H9 (cell line): ENCODE measurements around the gene DHX40. TPM values are rescaled to one million over a fixed set of nuclear protein-coding genes. Genes with fewer than 3 reads are reported as not detected.

Source experiments
- DNase-seq: peaks from one replicate; pipeline ENCODE4 v3.0.0-alpha.2; 2017
- H2AFZ ChIP-seq: one replicate; pipeline ENCODE4 v1.6.1; 2013; ENCODE audit warnings: mild to moderate bottlenecking, low read length, control low read depth, moderate library complexity
- H2AK5ac ChIP-seq: 2 replicates; pipeline ENCODE4 v1.6.1; 2013; ENCODE audit warnings: low read length, control low read depth, mixed read lengths; ENCODE audit not compliant: insufficient read length
- H2BK120ac ChIP-seq: one replicate; pipeline ENCODE4 v1.6.1; 2013; ENCODE audit warnings: low read depth, mild to moderate bottlenecking, low read length, control low read depth, inconsistent platforms; ENCODE audit not compliant: poor library complexity, severe bottlenecking
- H2BK12ac ChIP-seq: 2 replicates; pipeline ENCODE4 v1.6.1; 2013; ENCODE audit warnings: low read length, control low read depth, mixed read lengths, low read depth; ENCODE audit not compliant: insufficient read length
- H2BK15ac ChIP-seq: 2 replicates; pipeline ENCODE4 v1.6.1; 2013; ENCODE audit warnings: low read depth, low read length, control low read depth
- H2BK20ac ChIP-seq: one replicate; pipeline ENCODE4 v1.6.1; 2013; ENCODE audit warnings: low read depth, mild to moderate bottlenecking, low read length, control low read depth, inconsistent platforms; ENCODE audit not compliant: poor library complexity, severe bottlenecking
- H2BK5ac ChIP-seq: 2 replicates; pipeline ENCODE4 v1.6.1; 2013; ENCODE audit warnings: low read length, control low read depth, mixed read lengths; ENCODE audit not compliant: insufficient read length
- H3K14ac ChIP-seq: 2 replicates; pipeline ENCODE4 v1.6.1; 2013; ENCODE audit warnings: low read length, control low read depth; ENCODE audit not compliant: insufficient read depth
- H3K18ac ChIP-seq: 2 replicates; pipeline ENCODE4 v1.6.1; 2013; ENCODE audit warnings: low read depth, mild to moderate bottlenecking, mixed read lengths, low read length, control low read depth; ENCODE audit not compliant: insufficient read length
- H3K23ac ChIP-seq: 2 replicates; pipeline ENCODE4 v1.6.1; 2013; ENCODE audit warnings: low read length, control low read depth, mixed read lengths, low read depth; ENCODE audit not compliant: insufficient read length
- H3K23me2 ChIP-seq: 2 replicates; pipeline ENCODE4 v1.6.1; 2013; ENCODE audit warnings: low read depth, mild to moderate bottlenecking, mixed read lengths, low read length, control low read depth; ENCODE audit not compliant: insufficient read length, poor library complexity, severe bottlenecking
- H3K27ac ChIP-seq: 2 replicates; pipeline ENCODE4 v1.5.1; 2013; ENCODE audit warnings: low read length, control low read depth, mixed read lengths, low read depth; ENCODE audit not compliant: insufficient read length
- H3K27me3 ChIP-seq: 2 replicates; pipeline ENCODE4 v1.6.1; 2013; ENCODE audit warnings: low read length, control low read depth, inconsistent platforms; ENCODE audit not compliant: insufficient read depth
- H3K4ac ChIP-seq: 2 replicates; pipeline ENCODE4 v1.6.1; 2013; ENCODE audit warnings: low read depth, mild to moderate bottlenecking, control low read depth, inconsistent platforms, low read length, moderate library complexity
- H3K4me1 ChIP-seq: 2 replicates; pipeline ENCODE4 v1.6.1; 2013; ENCODE audit warnings: low read length, control low read depth, inconsistent platforms; ENCODE audit not compliant: insufficient read depth
- H3K4me2 ChIP-seq: 2 replicates; pipeline ENCODE4 v1.6.1; 2013; ENCODE audit warnings: low read length, control low read depth, mixed read lengths; ENCODE audit not compliant: insufficient read length, insufficient read depth
- H3K56ac ChIP-seq: 2 replicates; pipeline ENCODE4 v1.6.1; 2013; ENCODE audit warnings: low read depth, mild to moderate bottlenecking, mixed read lengths, low read length, control low read depth; ENCODE audit not compliant: insufficient read length
- H3K79me1 ChIP-seq: 2 replicates; pipeline ENCODE4 v1.6.1; 2013; ENCODE audit warnings: low read depth, mild to moderate bottlenecking, moderate library complexity, low read length, control low read depth, inconsistent platforms; ENCODE audit not compliant: insufficient read depth, poor library complexity, severe bottlenecking
- H3K79me2 ChIP-seq: 2 replicates; pipeline ENCODE4 v1.6.1; 2013; ENCODE audit warnings: low read length, control low read depth, inconsistent platforms; ENCODE audit not compliant: insufficient read depth
- H3K9ac ChIP-seq: 2 replicates; pipeline ENCODE4 v1.6.1; 2013; ENCODE audit warnings: low read length, control low read depth, mixed read lengths; ENCODE audit not compliant: insufficient read length; ENCODE audit errors: extremely low read depth
- H3K9me3 ChIP-seq: one replicate; pipeline ENCODE4 v1.6.1; 2013; ENCODE audit warnings: low read depth, low read length, inconsistent platforms; ENCODE audit not compliant: control insufficient read depth
- H3T11ph ChIP-seq: one replicate; pipeline ENCODE4 v1.6.1; 2013; ENCODE audit warnings: mild to moderate bottlenecking, low read length, control low read depth, inconsistent platforms
- H4K20me1 ChIP-seq: one replicate; pipeline ENCODE4 v1.6.1; 2013; ENCODE audit not compliant: control insufficient read depth, insufficient read length, insufficient read depth
- H4K5ac ChIP-seq: 2 replicates; pipeline ENCODE4 v1.6.1; 2013; ENCODE audit warnings: low read depth, mild to moderate bottlenecking, mixed read lengths, low read length, control low read depth; ENCODE audit not compliant: insufficient read length
- H4K8ac ChIP-seq: replicated peaks from 2 replicates; pipeline ENCODE4 v1.6.1; 2013; ENCODE audit warnings: low read length, control low read depth, mixed read lengths, low read depth; ENCODE audit not compliant: insufficient read length
- H4K91ac ChIP-seq: 2 replicates; pipeline ENCODE4 v1.6.1; 2013; ENCODE audit warnings: low read depth, mild to moderate bottlenecking, moderate library complexity, mixed read lengths, low read length, control low read depth; ENCODE audit not compliant: insufficient read length
- H3K27ac Mint-ChIP-seq, 3 experiments: 2 replicates in 2 of 3; 3 replicates in 1 of 3; pipeline ENCODE4 v1.8.0; 2020 to 2021; ENCODE audit warnings: mixed read lengths in 3 of 3, mild to moderate bottlenecking in 1 of 3, moderate library complexity in 1 of 3
- H3K27me3 Mint-ChIP-seq: 2 replicates; pipeline ENCODE4 v1.8.0; 2021; ENCODE audit warnings: low read depth, mild to moderate bottlenecking, moderate library complexity, mixed read lengths
- H3K36me3 Mint-ChIP-seq, 3 experiments: 2 replicates in 2 of 3; 3 replicates in 1 of 3; pipeline ENCODE4 v1.8.0; 2020 to 2021; ENCODE audit warnings: low read depth in 3 of 3, mixed read lengths in 3 of 3; ENCODE audit not compliant: insufficient read depth in 1 of 3
- H3K4me1 Mint-ChIP-seq, 2 experiments: 2 replicates each; pipeline ENCODE4 v1.8.0; 2020; ENCODE audit warnings: mixed read lengths in 2 of 2
- H3K4me3 Mint-ChIP-seq, 2 experiments: 2 replicates in 1 of 2; 3 replicates in 1 of 2; pipeline ENCODE4 v1.8.0; 2020 to 2021; ENCODE audit warnings: mild to moderate bottlenecking in 2 of 2, mixed read lengths in 2 of 2, moderate library complexity in 1 of 2
- H3K9me3 Mint-ChIP-seq, 2 experiments: 2 replicates in 1 of 2; 3 replicates in 1 of 2; pipeline ENCODE4 v1.8.0; 2020; ENCODE audit warnings: mild to moderate bottlenecking in 2 of 2, mixed read lengths in 2 of 2, moderate library complexity in 1 of 2
- WGBS: extraction: QIAGEN DNeasy Blood & Tissue Kit; methylation state at CpG from one replicate; pipeline ENCODE4 v1.1.7; 2013; ENCODE audit warnings: missing lambda C conversion rate, low lambda C conversion rate, mixed read lengths; ENCODE audit not compliant: insufficient read length; ENCODE audit errors: extremely low coverage; 5-methylcytosine and 5-hydroxymethylcytosine counted together
- total RNA-seq: library from RNA; stranded (reverse); gene quantifications from 2 replicates; pipeline ENCODE4 v1.2.1, GENCODE V29; 2021
- TF ChIP-seq, protein P1 (sequence below): fragments of 200-600 bp; sonication (generic); conservative IDR thresholded peaks from 3 replicates; pipeline ENCODE4 v1.8.0; 2021; ENCODE audit warnings: antibody characterized with exemption, mild to moderate bottlenecking

Gene DHX40
- total RNA-seq, 1 experiment from 2014 or later = 28.8 TPM

- Mint-ChIP-seq H3K4me1 (peaks cover 8 to 15% of the 10 kb centered on the region in 2 experiments), H3K27me3 (no peaks in the 10 kb centered on the region), H3K27ac (peak overlapping the region in 2 of 3 experiments; percentile 5 to 11; a peak in 1 of 7 replicates), H3K4me3 (no peak overlapping the region; a peak in 1 of 5 replicates), H3K36me3 (peaks cover 0 to 6% (median 0%) of the 10 kb centered on the region in 3 experiments; a peak in 2 of 7 replicates), H3K9me3 (no peaks in the 10 kb centered on the region)
- no peak overlapping the region for H3K4ac ChIP-seq
- no peak overlapping the region for H4K5ac ChIP-seq
- no peak overlapping the region for H2AFZ ChIP-seq
- no peaks in the 10 kb centered on the region for H4K20me1 ChIP-seq
- no peak overlapping the region for H2BK15ac ChIP-seq
- H2AK5ac ChIP-seq = no peak overlapping the region
- no peak overlapping the region for H4K8ac ChIP-seq
- peaks cover 35% of the 10 kb centered on the region; the same call in 1 of the 2 replicates for H3K79me2 ChIP-seq
- H2BK5ac ChIP-seq = no peak overlapping the region
- no peak overlapping the region for H3K14ac ChIP-seq
- no peak overlapping the region for H3K18ac ChIP-seq
- H2BK12ac ChIP-seq = no peak overlapping the region
- H3K4me2 ChIP-seq = no peak overlapping the region
- H3K27me3 ChIP-seq = no peaks in the 10 kb centered on the region
- no peak overlapping the region for H3T11ph ChIP-seq
- no peaks in the 10 kb centered on the region; the same call in 1 of the 2 replicates for H3K4me1 ChIP-seq
- no CpG with 5 or more reads among the region's 1 CpG for WGBS
- no peak overlapping the region for H2BK20ac ChIP-seq
- H4K91ac ChIP-seq = no peak overlapping the region
- TF ChIP-seq, protein P1, sequence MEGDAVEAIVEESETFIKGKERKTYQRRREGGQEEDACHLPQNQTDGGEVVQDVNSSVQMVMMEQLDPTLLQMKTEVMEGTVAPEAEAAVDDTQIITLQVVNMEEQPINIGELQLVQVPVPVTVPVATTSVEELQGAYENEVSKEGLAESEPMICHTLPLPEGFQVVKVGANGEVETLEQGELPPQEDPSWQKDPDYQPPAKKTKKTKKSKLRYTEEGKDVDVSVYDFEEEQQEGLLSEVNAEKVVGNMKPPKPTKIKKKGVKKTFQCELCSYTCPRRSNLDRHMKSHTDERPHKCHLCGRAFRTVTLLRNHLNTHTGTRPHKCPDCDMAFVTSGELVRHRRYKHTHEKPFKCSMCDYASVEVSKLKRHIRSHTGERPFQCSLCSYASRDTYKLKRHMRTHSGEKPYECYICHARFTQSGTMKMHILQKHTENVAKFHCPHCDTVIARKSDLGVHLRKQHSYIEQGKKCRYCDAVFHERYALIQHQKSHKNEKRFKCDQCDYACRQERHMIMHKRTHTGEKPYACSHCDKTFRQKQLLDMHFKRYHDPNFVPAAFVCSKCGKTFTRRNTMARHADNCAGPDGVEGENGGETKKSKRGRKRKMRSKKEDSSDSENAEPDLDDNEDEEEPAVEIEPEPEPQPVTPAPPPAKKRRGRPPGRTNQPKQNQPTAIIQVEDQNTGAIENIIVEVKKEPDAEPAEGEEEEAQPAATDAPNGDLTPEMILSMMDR = no peak
- H3K79me1 ChIP-seq = peaks cover 10% of the 10 kb centered on the region
- DNase-seq = no peak
- no peak overlapping the region for H3K27ac ChIP-seq
- H3K23ac ChIP-seq = no peak overlapping the region
- no peaks in the 10 kb centered on the region for H3K23me2 ChIP-seq
- H3K9ac ChIP-seq = no peak overlapping the region
- H3K9me3 ChIP-seq = no peaks in the 10 kb centered on the region
- H2BK120ac ChIP-seq = no peak overlapping the region
- H3K56ac ChIP-seq = no peak overlapping the region
Observed at GRCh38 chr17:59637611-59638310, 72.4 kb downstream of the DHX40 start.
